Measurements from ENCODE around the gene DCTPP1.
"Not testable (repeated sequence)": the region's sequence is repeated elsewhere in the genome, so short reads cannot be mapped to it uniquely, and the experiment has no call there.

DCTPP1 gene

DNA sequence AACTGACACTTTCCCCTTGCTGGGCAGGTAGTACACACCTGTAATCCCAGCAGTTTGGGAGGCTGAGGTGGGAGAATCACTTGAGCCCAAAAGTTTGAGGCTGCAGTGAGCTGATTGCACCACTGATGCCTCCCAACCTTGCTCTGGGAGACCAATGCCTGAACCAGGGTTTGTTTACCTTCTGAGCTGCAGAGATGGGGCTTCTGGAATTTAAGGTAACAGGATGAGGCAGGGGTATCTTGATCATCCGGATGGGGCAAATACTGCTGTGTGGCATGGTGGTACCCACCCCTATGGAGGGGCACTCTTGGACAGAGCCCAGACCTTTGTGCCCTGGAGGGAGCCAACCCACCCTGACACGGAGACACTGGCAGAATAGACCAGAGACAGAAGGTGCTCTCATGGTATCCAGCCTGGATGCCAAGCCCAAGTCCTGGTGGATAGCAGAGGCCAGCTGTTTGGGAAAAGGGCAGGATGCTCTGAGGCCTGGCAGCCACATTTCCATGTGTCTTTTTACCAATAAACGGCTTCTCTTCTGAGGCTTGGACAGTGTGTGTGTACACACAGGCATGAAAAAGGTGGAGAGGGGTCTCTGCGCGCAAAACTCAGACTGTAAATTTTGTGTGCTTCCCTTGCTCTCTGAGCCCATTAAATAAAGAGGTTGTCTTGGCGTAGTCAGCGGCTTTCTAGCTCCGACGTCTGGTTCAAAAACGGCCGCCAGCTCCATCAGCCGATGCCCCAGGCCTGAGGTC is 30.2 kb downstream of the DCTPP1 start:
- H3K36me3 ChIP-seq (ENCODE audit: control insufficient read depth, insufficient read depth, low read length): peaks cover 3% of the 10 kb centered on the region
- peak overlapping the region; percentile 72 for H3K9ac ChIP-seq (ENCODE audit: low read length)
- H3K27ac ChIP-seq (ENCODE audit: low read depth, low read length): peak overlapping the region; percentile 99
- no peaks in the 10 kb centered on the region for H3K27me3 ChIP-seq (ENCODE audit: control insufficient read depth, insufficient read depth, low read length)
- H3K4me3 ChIP-seq (ENCODE audit: low read length): peak overlapping the region; percentile 89
- H3K4me1 ChIP-seq (ENCODE audit: control insufficient read depth, insufficient read depth, low read length): peaks cover 17% of the 10 kb centered on the region

DNA sequence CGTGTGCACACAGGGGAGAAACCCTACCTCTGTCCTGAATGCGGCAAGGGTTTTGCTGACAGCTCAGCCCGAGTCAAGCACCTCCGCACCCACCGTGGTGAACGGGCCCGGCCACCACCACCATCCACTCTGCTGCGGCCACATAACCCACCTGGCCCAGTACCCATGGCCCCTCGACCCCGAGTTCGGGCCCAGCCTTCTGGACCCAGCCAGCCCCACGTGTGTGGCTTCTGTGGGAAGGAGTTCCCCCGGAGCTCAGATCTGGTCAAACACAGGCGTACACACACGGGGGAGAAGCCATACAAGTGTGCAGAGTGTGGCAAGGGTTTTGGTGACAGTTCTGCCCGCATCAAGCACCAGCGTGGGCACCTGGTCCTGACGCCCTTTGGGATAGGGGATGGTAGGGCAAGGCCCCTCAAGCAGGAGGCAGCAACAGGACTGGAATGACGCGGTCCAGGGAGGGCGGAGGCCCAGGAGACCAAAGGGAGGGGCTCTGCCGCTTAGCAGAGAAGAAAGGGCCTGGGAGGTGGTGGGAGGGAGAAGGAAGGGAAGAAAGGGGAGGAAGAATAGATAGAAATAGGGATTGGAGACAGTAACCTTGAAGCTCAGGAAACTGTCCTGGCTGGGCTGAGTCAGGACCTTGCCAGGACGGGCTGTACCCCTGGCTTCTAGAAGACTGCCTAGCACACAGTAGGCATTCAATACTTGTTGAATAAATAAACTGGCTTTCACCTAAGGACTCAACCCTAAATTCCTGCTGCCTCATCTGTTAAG is 31.0 kb downstream of the DCTPP1 start:
- no peak overlapping the region for H3K4me3 ChIP-seq (ENCODE audit: low read length)
- H3K27me3 ChIP-seq (ENCODE audit: control insufficient read depth, insufficient read depth, low read length): no peaks in the 10 kb centered on the region
- H3K27ac ChIP-seq (ENCODE audit: low read depth, low read length): peak overlapping the region; percentile 99
- no peak overlapping the region for H3K9ac ChIP-seq (ENCODE audit: low read length)
- peaks cover 3% of the 10 kb centered on the region for H3K36me3 ChIP-seq (ENCODE audit: control insufficient read depth, insufficient read depth, low read length)
- peaks cover 19% of the 10 kb centered on the region for H3K4me1 ChIP-seq (ENCODE audit: control insufficient read depth, insufficient read depth, low read length)

GRCh38 chr16:30397776-30398660 is 31.8 kb downstream of the DCTPP1 start:
- peaks cover 19% of the 10 kb centered on the region for H3K4me1 ChIP-seq (ENCODE audit: control insufficient read depth, insufficient read depth, low read length)
- H3K9ac ChIP-seq (ENCODE audit: low read length): no peak overlapping the region
- peaks cover 3% of the 10 kb centered on the region for H3K36me3 ChIP-seq (ENCODE audit: control insufficient read depth, insufficient read depth, low read length)
- no peak overlapping the region for H3K4me3 ChIP-seq (ENCODE audit: low read length)
- peak overlapping the region; percentile 99 for H3K27ac ChIP-seq (ENCODE audit: low read depth, low read length)
- H3K27me3 ChIP-seq (ENCODE audit: control insufficient read depth, insufficient read depth, low read length): no peaks in the 10 kb centered on the region

DNA sequence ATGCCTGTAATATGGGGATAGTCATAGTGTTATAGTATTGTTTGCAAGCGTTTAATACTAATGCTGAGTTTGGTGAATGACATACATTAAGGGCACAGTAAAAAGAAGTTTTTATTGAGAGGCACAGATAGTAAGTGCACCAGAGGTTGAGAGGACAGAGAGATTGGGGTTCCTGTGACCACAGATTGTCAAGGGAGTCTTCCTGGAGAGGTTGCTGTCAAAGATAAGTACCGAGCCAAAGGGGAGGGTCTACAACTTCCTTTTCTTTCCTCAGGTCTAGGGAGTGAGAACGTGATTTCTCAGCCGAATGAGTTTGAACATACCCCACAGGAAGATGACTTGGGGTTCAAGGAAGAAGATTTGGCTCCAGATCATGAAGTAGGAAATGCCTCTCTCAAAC is 32.8 kb downstream of the DCTPP1 start:
- no peak overlapping the region for H3K27ac ChIP-seq (ENCODE audit: low read depth, low read length)
- H3K36me3 ChIP-seq (ENCODE audit: control insufficient read depth, insufficient read depth, low read length): peaks cover 3% of the 10 kb centered on the region
- H3K9ac ChIP-seq (ENCODE audit: low read length): no peak overlapping the region
- no peak overlapping the region for H3K4me3 ChIP-seq (ENCODE audit: low read length)
- H3K4me1 ChIP-seq (ENCODE audit: control insufficient read depth, insufficient read depth, low read length): peaks cover 19% of the 10 kb centered on the region
- no peaks in the 10 kb centered on the region for H3K27me3 ChIP-seq (ENCODE audit: control insufficient read depth, insufficient read depth, low read length)

DNA sequence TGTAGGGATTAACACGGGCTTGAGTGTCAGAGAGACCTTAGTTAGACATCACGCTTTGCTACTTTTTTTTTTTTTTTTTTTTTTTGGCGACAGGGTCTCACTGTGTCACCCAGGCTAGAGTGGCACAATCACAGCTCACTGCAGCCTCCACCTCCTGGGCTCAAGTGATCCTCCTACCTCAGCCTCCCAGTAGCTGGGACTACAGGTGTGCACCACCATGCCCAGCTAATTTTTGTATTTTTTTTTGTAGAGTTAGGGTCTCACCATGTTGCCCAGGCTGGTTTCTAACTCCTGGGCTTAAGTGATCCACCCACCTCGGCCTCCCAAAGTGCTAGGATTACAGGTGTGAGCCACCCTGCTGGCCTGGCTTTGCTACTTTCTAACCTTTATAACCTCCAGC is 33.2 kb downstream of the DCTPP1 start:
- not testable (repeated sequence) for H3K27me3 ChIP-seq (ENCODE audit: control insufficient read depth, insufficient read depth, low read length); H3K9ac ChIP-seq (ENCODE audit: low read length); H3K36me3 ChIP-seq (ENCODE audit: control insufficient read depth, insufficient read depth, low read length); H3K27ac ChIP-seq (ENCODE audit: low read depth, low read length)
- Histone ChIP-seq H3K4me1 (ENCODE audit: control insufficient read depth, insufficient read depth, low read length) (peaks cover 19% of the 10 kb centered on the region), H3K4me3 (ENCODE audit: low read length) (peak overlapping the region; percentile 92)

- H3K4me1 ChIP-seq (ENCODE audit: control insufficient read depth, insufficient read depth, low read length): peaks cover 19% of the 10 kb centered on the region
- no peaks in the 10 kb centered on the region for H3K27me3 ChIP-seq (ENCODE audit: control insufficient read depth, insufficient read depth, low read length)
- H3K27ac ChIP-seq (ENCODE audit: low read depth, low read length): peak overlapping the region; percentile 71
- peak overlapping the region; percentile 52 for H3K9ac ChIP-seq (ENCODE audit: low read length)
- peak overlapping the region; percentile 92 for H3K4me3 ChIP-seq (ENCODE audit: low read length)
- H3K36me3 ChIP-seq (ENCODE audit: control insufficient read depth, insufficient read depth, low read length): peaks cover 3% of the 10 kb centered on the region
These were observed 33.7 kb downstream of the DCTPP1 start for GRCh38 chr16:30395992-30396585.

DNA sequence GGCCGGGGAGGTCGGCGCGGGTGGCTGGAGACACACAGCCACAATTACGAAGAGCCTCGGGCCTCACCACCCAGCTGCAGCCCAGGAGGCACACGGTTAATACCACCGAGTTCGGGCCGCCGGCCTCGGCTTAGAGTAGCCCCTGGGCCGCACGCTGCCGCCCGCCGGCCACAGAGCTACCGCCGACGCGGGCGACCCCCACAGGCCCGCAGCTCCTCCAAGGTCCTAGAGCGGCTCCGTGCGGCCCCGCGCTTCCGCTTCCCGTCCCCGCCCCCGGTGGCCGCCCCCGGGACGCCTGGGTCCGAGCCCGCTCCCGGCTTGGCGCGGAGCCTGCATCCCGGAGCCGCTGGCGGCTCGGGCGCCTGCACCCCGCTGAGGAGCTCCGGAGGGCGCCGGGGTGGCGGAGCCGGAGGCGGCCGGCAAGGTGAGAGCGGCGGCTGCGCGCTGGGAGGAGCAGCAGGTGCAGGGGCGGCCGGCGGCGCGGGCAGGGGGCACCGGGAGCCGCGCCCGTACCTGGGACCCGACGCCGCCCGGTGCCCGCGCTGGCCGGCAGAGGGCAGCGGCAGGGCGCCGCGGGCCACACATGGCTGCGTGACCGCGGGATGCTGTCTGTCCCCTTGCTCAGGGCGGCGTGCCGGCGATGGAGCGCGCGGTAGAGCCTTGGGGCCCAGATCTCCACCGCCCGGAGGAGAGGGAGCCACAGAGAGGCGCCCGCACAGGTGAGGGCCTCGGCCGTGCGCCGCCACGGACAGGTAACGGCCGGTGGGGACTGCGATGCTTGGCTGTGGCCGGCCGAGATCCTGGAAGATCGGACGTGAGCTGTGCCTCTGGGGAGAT is 34.5 kb downstream of the DCTPP1 start, which contains the start of gene ZNF48:
Gene ZNF48 (plus strand): TSS at position 266 of the 837 bp plus-strand sequence. CDS start 375 bp downstream, at position 641.
- Histone ChIP-seq H3K27ac (ENCODE audit: low read depth, low read length) (peak within 1 kb of the TSS; percentile 84), H3K27me3 (ENCODE audit: control insufficient read depth, insufficient read depth, low read length) (no peaks in the 10 kb centered on the region), H3K4me3 (ENCODE audit: low read length) (peak within 1 kb of the TSS; percentile 92), H3K4me1 (ENCODE audit: control insufficient read depth, insufficient read depth, low read length) (peaks cover 19% of the 10 kb centered on the region), H3K36me3 (ENCODE audit: control insufficient read depth, insufficient read depth, low read length) (peaks cover 3% of the 10 kb centered on the region), H3K9ac (ENCODE audit: low read length) (peak within 1 kb of the TSS; percentile 52)

DNA sequence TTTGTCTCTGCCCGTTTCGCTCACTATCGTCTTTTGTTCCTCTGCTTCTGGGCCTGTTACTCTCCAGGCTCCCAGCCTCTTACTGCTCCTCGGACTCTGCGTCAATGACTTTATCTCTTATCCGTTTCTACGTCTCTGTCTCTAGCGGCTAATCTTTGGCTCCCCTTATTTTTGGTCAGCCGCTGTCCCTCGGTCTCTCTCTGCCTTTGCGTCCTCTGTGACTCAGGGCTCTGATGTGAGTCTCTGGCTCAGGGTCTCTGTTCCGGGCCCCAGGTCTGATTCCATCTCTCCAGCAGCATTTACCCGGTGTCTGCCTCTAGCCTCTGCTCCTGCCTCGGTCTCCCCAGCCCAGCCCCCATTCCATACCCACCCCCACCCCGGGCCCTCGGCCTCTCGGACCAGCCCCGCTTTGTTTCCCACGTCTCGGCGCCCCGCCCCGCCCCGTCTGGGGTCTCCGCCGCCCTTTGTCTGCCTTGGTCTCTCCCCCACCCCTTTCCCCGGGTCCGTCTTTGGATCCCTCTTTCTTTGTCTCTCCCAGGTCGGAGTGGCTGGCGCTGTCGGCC is 35.2 kb downstream of the DCTPP1 start:
- Histone ChIP-seq H3K9ac (ENCODE audit: low read length) (peak overlapping the region; percentile 51), H3K27me3 (ENCODE audit: control insufficient read depth, insufficient read depth, low read length) (no peaks in the 10 kb centered on the region), H3K36me3 (ENCODE audit: control insufficient read depth, insufficient read depth, low read length) (peaks cover 3% of the 10 kb centered on the region), H3K27ac (ENCODE audit: low read depth, low read length) (peak overlapping the region; percentile 84), H3K4me3 (ENCODE audit: low read length) (peak overlapping the region; percentile 92), H3K4me1 (ENCODE audit: control insufficient read depth, insufficient read depth, low read length) (peaks cover 17% of the 10 kb centered on the region)

- no peak overlapping the region for H3K9ac ChIP-seq (ENCODE audit: low read length)
- peaks cover 5% of the 10 kb centered on the region for H3K4me1 ChIP-seq (ENCODE audit: control insufficient read depth, insufficient read depth, low read length)
- H3K27me3 ChIP-seq (ENCODE audit: control insufficient read depth, insufficient read depth, low read length): no peaks in the 10 kb centered on the region
- no peak overlapping the region for H3K4me3 ChIP-seq (ENCODE audit: low read length)
- no peak overlapping the region for H3K27ac ChIP-seq (ENCODE audit: low read depth, low read length)
- H3K36me3 ChIP-seq (ENCODE audit: control insufficient read depth, insufficient read depth, low read length): no peaks in the 10 kb centered on the region
These were observed 46.3 kb downstream of the DCTPP1 start for GRCh38 chr16:30383521-30383920.

- no peak within 1 kb of the TSS for H3K9ac ChIP-seq (ENCODE audit: low read length)
These were observed 47.5 kb downstream of the DCTPP1 start, which contains the start of gene SEPTIN1 for GRCh38 chr16:30382111-30382881. Gene SEPTIN1 (minus strand): TSS chr16:30382561. CDS start chr16:30382542, 19 bp downstream.

More at GRCh38 chr16:30382111-30382881, 47.5 kb downstream of the DCTPP1 start, which contains the start of gene SEPTIN1:
- no peaks in the 10 kb centered on the region for H3K36me3 ChIP-seq (ENCODE audit: control insufficient read depth, insufficient read depth, low read length)
- H3K4me3 ChIP-seq (ENCODE audit: low read length): peak within 1 kb of the TSS; percentile 38
- peaks cover 6% of the 10 kb centered on the region for H3K4me1 ChIP-seq (ENCODE audit: control insufficient read depth, insufficient read depth, low read length)
- H3K27me3 ChIP-seq (ENCODE audit: control insufficient read depth, insufficient read depth, low read length): no peaks in the 10 kb centered on the region
- H3K27ac ChIP-seq (ENCODE audit: low read depth, low read length): no peak within 1 kb of the TSS
